HL-60 (cell line): Measurements from ENCODE around the gene NASP.

ENCODE experiments used
- CTCF ChIP-seq: IDR thresholded peaks from one replicate; pipeline ENCODE4 v1.5.1; 2011; ENCODE audit warnings: low read length, control low read depth, inconsistent platforms; ENCODE audit not compliant: insufficient read depth
- GABPA ChIP-seq: IDR thresholded peaks from 2 replicates; pipeline ENCODE4 v1.6.1; 2012; ENCODE audit warnings: low read depth
- POLR2AphosphoS5 ChIP-seq: IDR thresholded peaks from 2 replicates; pipeline ENCODE4 v1.6.1; 2012; ENCODE audit warnings: low read depth
- REST ChIP-seq: IDR thresholded peaks from 2 replicates; pipeline ENCODE4 v1.6.1; 2012; ENCODE audit warnings: low read depth; ENCODE audit not compliant: insufficient replicate concordance

- TF ChIP-seq CTCF: no peak
- no peak for TF ChIP-seq GABPA
- no peak for TF ChIP-seq POLR2AphosphoS5
- TF ChIP-seq REST: no peak
Measured at GRCh38 chr1:45563843-45564242, 20.0 kb upstream of the NASP start.
